GM21447 (cell line): ENCODE measurements around the gene GGT7.
"Not testable (repeated sequence)": the region's sequence is repeated elsewhere in the genome, so short reads cannot be mapped to it uniquely, and the experiment has no call there.

ENCODE experiments used
- ATAC-seq: cut with Tn5 transposase; IDR thresholded peaks from one replicate; pipeline ENCODE4 v1.9.1; 2021; ENCODE audit not compliant: unreplicated experiment

Gene GGT7

GRCh38 chr20:34850969-34851368 is 21.7 kb downstream of the GGT7 start:
- no peak for ATAC-seq

DNA sequence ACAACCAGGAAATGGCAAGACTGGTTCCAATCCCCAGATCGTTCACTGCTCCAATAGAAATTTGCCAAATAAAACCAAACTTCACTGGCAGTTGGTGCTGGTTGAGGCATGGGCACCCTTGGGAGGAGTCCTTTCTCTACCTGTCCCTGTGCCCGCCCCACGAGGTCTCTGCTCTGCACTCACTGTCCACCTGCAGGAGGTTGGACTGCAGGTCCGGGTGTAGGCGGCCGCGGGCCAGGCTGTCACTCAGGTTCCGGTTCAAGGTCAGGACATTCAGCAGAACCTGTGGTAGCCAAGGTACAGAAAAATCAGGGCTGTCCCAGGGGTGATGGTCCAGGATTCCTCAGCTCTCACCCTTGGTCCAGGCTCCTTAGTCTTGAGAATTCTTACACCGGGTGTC is 22.9 kb downstream of the GGT7 start:
- no peak for ATAC-seq

- ATAC-seq = no peak
These were observed 24.1 kb downstream of the GGT7 start for GRCh38 chr20:34848597-34848996.

DNA sequence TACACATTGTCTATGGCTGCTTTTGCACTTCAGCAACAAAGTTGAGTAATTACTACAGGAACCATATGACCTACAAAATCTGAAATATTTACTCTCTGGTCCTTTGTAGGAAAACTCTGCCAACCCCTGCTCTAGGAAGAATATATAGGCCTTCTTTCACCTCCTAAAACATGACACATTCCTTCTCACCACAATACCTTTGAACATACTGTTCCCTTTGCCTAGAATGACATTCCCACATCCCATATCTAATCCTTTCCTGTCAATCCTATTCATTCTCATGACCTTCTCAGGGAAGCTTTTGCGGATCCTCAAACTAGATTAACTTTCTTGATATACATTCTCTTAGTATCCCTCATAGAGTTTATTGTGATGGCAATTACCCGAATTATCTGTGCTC is 29.2 kb downstream of the GGT7 start:
- ATAC-seq = no peak

DNA sequence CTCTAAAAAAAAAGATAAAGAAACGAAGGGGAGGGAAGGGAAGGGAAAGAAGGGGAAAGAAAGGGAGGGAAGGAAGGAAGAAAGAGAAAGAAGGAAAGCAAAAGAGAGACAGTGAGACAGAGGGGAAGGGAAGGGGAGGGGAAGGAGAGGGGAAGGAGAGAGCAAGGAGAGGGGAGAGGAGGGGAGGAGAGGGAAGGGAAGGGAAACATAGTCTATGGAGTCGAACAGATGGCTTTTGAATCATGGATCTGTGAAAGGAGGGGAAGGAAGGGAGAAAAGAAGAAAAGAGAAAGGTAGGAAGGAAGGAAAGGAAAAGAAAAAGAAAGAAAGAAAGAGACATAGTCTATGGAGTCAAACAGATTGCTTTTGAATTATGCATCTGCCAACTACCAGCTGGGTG is 30.5 kb downstream of the GGT7 start:
- no peak for ATAC-seq

DNA sequence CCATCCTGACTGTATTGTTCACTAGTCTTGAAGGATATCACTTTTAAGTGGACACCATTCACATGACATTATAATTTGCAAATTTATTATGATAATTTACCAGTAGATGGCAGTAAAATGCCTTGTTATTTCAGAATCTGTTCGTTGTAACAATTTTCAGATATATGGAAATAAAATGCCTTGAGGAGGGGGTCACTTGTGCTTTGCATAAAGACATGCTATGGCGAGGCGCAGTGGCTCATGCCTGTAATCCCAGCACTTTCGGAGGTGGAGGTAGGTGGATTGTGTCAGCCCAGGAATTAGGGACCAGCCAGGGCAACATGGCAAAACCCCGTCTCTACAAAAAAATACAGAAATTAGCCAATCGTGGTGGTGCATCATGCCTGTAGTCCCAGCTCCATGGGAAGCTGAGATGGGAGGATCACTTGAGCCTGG is 38.2 kb downstream of the GGT7 start:
- ATAC-seq = no peak

GRCh38 chr20:34831936-34832335 is 40.7 kb downstream of the GGT7 start:
- ATAC-seq = no peak

DNA sequence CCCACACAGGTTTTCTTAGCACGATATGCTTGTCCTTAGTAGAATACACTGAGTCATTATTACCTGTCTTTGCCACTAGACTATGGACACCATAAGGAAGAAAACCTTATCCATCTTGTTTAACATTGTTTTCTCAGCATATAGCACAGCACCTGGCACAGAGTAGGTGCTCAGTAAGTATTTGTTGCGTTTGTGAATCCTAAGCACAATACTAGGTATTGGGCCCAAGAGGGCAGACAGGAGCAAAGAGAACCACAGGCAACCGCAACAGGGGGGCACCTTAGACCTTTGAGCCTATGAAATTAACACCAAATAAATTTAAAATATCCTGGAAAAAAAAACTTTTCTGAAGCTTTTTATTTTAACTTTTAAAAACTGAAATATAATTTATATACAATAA is 43.5 kb downstream of the GGT7 start:
- no peak for ATAC-seq

DNA sequence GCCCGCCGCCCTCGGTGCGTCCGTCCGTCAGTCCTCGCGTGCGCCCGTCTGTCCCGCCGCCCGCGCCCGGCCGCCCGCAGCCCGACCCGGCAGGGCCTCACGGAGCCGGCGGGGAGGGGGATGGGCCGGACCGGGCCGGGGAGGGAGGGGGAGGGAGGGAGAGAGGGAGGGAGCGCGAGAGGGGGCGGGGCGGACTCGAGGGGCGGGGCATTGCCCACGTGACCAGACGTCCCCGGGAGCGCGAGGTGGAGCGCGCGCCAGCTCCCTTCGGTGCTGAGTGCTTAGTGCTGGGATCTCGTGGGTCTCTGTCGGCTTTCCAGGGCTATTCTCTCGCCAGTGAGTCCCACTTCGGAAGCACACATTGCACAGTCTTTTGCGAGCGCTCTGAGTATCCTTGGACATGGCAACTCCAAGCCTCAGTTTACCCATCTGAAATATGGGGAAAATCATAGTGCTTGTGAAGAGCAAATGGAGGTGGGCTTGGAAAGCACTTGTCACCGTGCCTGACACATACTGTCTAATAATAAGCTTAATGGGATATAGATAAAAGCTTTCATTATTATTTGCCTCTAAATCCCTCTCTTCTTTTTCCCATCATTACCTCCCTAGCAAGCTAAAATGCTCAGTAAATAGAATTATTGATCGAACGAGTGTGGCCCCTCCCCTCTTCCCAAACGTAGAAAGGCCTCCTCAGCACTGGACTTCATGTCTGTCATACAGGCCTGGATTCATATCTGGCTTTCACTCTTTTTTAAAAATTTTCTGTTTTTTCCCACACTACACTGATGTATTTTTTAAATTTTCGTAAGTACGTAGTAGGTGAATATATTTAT is 46.9 kb downstream of the GGT7 start, which contains the start of gene NCOA6:
NCOA6 (minus strand) TSS at position 122 of the 833 bp plus-strand sequence. CDS start 43,296 bp downstream, outside the sequence.
- peak; percentile 32 for ATAC-seq

- peak; percentile 61 for ATAC-seq
These were observed 47.7 kb downstream of the GGT7 start for GRCh38 chr20:34824806-34825529.

DNA sequence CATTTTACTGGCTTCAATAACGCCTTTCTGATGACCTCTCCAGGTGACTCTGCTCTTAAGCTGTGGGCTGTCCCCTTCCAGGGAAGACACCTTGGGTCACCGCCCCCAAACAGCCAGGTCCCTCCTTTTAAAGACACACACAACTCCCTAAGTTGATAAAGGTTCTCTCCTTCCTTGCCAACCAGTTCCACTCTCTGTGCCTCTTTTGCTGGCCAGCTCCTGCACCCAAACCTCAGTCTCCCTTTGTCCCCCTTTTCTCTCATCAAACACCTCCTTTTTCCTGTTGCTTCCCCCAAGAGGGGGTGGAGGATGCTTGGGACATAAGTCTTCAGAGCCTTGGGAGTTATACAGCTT is 48.2 kb downstream of the GGT7 start:
- ATAC-seq = peak; percentile 69

- ATAC-seq = no peak
These were observed 48.6 kb downstream of the GGT7 start for GRCh38 chr20:34824026-34824425.

DNA sequence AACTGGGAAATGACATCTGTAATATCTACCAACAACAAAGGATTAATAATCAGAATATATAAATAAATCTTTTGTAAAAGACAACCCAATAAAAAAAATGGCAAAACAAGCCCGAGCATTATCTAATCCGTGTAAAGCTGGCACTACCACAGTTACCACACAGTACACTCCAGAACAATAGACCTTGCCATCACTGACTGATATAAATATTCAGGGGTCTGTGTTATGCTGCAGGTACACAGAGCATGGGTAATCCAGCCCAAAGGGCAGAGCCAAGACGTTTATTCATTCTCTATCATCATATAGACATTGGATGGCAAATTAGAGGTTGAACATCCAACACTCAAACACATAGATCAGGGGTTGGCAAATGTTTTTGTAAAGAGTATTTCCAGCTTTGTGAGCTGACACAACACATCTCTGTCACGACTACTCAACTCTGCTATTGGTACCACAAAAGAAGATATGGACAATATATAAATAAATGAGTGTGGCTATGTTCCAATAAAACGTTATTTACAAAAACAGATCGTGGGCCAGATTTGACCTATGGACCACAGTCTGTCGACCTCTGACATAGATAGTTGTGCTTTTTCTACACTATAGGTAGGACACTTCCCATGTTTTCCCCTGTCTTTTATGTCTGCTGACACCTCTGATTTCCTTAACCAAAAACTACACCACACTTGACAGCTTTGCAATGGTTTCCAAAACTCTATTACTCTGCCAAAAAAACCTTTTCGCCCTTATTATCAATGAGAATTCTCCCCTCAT is 51.7 kb downstream of the GGT7 start:
- no peak for ATAC-seq

- ATAC-seq = no peak
These were observed 54.9 kb downstream of the GGT7 start for GRCh38 chr20:34817801-34818200.

DNA sequence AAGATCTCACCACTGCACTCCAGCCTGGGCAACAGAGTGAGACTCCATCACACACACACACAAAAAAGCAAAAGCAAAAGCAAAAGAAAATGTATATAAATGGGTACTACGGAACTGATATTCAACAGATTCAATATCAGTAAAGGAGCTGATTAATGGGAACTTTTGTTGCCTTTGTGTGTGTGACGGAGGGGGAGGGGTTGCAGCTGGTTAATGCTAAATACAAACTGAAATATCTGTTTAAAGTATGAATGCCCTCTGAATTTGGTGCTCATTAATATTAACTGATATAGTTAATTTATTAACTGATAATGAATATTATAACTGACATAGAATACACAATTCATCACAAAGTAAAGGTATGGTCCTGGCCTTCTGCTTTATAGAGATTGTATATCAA is 55.6 kb downstream of the GGT7 start:
- no peak for ATAC-seq

- no peak for ATAC-seq
These were observed 57.0 kb downstream of the GGT7 start for GRCh38 chr20:34815636-34816035.

GRCh38 chr20:34808583-34808982 is 64.1 kb downstream of the GGT7 start:
- no peak for ATAC-seq

- not testable (repeated sequence) for ATAC-seq
These were observed 64.7 kb downstream of the GGT7 start for GRCh38 chr20:34807944-34808465.

GRCh38 chr20:34806255-34806654 is 66.4 kb downstream of the GGT7 start:
- ATAC-seq = no peak

GRCh38 chr20:34798871-34799270 is 73.8 kb downstream of the GGT7 start:
- no peak for ATAC-seq

- no peak for ATAC-seq
These were observed 74.3 kb downstream of the GGT7 start for GRCh38 chr20:34798328-34798727.
